HG03460 (cell line): Measurements from ENCODE around the gene GABRP.
"Not testable (repeated sequence)": the region's sequence is repeated elsewhere in the genome, so short reads cannot be mapped to it uniquely, and the experiment has no call there.

Experiments used
- ATAC-seq: cut with Tn5 transposase; IDR thresholded peaks from one replicate; pipeline ENCODE4 v1.9.1; 2021; ENCODE audit not compliant: unreplicated experiment

GABRP gene

GRCh38 chr5:170783498-170784247 is at the start of gene GABRP:
TSS of gene GABRP (plus strand) at chr5:170783725. CDS start at chr5:170788616, 4,891 bp downstream.
- no peak for ATAC-seq

- no peak for ATAC-seq
Observed at GRCh38 chr5:170736966-170737365, 46.6 kb upstream of the GABRP start.

GRCh38 chr5:170737591-170737990 is 45.9 kb upstream of the GABRP start:
- no peak for ATAC-seq

- no peak for ATAC-seq
Observed at GRCh38 chr5:170738840-170739239, 44.7 kb upstream of the GABRP start.

DNA sequence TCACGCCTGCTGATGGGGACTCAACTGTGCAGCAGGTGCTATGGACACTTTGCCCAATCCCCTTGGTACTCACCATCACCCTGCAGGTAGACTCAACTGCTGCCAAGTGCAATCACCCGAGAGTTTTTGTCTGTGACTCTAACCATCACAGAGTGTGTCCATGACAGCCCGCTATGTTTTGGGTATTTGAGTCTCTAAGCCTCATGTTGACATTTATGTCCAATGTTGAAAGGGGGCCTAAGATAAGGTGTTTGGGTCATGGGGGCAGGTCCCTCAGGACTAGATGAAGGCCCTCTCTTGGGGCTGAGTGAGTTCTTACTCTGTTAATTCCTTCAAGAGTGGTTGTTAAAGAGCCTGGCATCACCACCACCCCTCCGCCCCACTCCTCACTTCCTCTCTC is 44.1 kb upstream of the GABRP start:
- ATAC-seq, result no peak

DNA sequence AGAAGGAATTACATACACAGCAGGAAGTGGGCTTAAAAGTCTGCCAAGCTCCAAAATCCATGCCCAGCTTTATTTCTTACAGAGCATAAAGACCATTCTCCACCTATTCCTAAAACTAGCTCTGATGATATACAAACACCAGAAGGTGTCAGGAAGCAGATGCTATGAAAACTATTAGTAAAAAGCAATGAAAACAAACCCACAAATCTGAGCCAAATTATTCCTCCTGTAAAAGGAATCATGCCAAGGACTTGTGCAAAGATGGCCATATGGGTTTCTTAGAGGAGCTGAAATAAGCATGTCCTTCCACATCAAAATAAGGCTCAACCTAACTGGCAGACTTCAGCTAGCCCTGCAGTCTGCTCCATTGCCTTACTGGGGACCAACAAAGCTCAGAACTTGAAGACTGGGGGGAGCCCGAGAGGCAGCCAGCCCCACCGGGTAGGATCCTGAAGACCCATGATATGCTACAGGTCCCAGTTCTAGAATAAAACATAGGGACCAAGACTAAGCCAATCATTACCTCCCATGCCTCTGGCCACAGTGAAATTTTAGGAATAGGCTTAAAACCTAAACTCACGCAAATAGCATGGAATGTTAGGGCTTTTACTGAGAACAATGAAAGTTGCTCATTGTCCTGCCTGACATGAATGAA is 42.8 kb upstream of the GABRP start:
- ATAC-seq, result no peak

DNA sequence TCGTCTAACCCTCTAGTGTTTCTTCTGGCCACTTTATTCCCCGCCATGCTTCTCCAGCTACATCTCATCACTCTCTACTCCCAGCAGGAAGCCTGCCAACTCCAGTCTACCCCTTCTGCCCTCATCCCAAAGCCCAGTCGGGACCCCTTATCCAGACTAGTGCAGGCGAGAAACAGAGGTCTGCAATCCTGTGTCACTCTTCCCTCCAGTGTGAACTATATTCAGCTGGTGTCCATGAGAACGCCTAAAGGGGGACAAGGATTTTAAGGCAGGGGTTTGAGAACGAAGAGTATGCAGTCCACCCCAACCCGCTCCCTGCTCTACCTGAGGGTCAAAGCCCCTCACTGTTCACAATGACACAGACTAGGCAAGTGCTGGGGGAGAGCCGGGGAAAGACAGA is 41.7 kb upstream of the GABRP start:
- no peak for ATAC-seq

- no peak for ATAC-seq
Observed at GRCh38 chr5:170743876-170744212, 39.7 kb upstream of the GABRP start.

DNA sequence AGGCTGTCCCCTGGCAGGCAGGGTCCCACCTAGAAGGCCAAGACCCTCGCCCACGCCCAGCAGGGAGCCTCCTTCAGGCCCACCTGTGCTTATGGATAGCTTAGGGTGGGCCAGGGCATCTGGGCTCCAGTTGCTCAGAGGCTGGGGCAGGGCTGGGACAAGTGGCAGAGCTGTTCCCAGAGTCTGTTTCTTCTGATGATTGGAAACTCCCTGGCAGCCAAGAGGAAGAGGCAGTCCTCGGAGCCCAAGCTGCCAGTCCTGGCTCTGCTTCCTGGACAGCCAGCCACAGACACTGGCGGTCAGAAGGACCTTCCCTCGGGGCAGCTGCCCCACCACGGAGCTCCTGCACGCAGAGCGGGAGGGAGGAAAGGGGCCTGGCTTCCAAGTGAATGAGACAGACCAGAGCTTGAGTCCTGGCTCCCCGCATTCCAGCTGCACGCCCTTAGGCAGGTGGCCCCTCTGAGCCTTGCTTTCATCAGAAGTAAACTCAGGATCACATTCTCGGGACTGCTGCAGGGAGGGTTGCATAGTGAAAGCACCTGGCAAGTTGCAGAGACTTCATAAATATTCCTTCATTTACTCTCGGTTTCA is 37.9 kb upstream of the GABRP start:
- no peak for ATAC-seq

DNA sequence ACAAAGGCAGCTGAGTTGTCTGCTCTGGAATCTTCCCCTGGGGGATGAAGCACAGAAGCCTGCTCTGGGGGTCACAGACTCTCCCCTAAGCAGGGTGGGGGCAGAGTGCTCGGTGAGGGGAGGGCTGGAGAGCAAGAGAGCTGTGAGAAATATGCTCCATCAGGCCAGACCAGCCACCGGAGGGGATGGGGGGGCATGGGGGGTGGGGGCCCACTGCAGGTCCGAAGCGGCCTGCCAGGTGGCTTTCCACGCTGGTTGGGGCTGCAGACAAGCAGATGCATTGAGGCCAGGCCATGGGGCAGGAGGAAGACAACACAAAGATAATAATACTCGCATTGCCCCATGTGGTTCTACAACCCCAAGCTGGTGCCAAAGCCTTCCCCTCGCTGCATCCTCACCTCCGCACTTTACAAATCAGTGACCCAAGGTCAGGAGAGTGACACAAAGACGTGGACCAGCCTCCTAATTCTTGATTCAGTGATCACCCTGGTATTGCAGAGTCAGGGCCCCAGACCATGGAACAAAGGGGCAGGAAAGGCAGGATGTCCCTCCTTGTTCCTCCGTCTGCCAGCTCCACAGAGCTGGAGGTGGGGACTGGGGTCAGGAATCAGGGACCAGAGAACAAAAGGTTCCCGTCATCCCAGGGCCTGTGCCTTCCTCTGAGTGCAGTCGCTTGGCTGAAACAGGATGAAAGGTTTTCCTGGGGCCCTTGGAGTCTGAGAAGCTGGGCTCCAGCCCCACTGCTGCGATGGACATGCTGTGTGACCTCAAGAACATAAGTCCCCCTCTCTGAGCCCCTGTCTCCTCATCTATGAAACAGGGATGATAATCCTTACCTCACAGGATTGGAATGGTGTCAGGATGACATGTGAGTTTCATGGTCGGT is 37.2 kb upstream of the GABRP start:
- ATAC-seq, result no peak

DNA sequence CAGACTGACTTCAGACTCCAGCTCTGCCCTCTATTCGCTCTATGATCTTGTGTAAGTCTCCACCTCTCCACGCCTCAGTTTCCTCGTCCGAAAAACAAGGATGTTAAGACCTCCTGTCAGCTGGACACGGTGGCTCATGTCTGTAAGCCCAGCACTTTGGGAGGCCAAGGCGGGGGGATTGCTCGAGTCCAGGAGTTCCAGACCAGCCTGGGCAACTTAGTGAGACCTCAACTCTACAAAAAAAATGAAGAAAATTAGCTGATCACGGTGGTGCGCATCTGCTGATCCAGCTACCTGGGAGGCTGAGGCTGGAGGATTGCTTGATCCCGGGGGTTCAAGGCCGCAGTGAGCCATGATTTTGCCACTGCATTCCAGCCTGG is 36.6 kb upstream of the GABRP start:
- no peak for ATAC-seq

DNA sequence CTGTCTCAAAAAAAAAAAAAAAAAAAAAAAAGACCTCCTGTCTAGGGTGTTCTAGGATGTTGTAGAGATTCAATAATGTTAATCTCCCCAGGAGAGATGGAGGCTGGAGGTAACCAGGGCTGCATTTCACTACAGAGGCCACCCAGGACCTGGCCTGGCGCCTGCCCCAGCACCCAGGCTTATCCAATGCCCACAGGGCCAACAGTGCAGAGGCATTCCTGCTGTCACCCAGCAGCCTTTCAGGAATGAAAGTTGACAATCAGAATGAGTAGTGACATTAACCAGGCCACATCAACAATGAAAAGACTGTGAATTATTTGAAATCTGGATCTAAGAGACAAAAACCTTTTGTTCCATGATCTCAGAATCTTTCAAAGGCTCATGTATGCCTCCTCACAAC is 36.2 kb upstream of the GABRP start:
- no peak for ATAC-seq

GRCh38 chr5:170747851-170748250 is 35.7 kb upstream of the GABRP start:
- ATAC-seq, result no peak

GRCh38 chr5:170748951-170749471 is 34.5 kb upstream of the GABRP start:
- no peak for ATAC-seq

DNA sequence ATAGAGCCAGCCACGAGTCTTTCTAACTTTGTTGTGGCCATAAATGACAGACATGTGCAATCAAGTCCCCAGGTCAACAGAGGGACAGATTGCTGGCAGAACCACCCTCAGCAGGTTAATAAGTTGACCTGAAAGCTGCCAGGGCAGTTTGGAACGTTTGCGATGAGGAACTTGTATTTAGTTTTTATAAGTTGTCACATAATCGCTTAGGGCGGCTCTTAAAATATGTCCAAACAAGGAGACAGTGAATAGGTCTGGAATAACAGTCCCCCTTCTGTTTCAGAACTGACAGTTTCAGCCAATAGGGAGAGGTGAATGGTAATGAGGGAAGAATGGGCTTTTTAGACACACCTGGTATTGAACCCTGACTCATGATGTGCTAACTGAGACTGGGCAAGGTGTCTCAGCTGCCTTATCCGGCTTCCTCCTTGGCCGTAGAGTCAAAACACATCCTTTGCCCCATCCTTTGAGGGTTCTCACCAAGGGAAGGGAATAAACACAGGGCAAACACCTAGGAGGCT is 33.6 kb upstream of the GABRP start:
- ATAC-seq, result no peak

- no peak for ATAC-seq
Observed at GRCh38 chr5:170750791-170751190, 32.7 kb upstream of the GABRP start.

GRCh38 chr5:170751631-170752030 is 31.9 kb upstream of the GABRP start:
- ATAC-seq, result no peak

DNA sequence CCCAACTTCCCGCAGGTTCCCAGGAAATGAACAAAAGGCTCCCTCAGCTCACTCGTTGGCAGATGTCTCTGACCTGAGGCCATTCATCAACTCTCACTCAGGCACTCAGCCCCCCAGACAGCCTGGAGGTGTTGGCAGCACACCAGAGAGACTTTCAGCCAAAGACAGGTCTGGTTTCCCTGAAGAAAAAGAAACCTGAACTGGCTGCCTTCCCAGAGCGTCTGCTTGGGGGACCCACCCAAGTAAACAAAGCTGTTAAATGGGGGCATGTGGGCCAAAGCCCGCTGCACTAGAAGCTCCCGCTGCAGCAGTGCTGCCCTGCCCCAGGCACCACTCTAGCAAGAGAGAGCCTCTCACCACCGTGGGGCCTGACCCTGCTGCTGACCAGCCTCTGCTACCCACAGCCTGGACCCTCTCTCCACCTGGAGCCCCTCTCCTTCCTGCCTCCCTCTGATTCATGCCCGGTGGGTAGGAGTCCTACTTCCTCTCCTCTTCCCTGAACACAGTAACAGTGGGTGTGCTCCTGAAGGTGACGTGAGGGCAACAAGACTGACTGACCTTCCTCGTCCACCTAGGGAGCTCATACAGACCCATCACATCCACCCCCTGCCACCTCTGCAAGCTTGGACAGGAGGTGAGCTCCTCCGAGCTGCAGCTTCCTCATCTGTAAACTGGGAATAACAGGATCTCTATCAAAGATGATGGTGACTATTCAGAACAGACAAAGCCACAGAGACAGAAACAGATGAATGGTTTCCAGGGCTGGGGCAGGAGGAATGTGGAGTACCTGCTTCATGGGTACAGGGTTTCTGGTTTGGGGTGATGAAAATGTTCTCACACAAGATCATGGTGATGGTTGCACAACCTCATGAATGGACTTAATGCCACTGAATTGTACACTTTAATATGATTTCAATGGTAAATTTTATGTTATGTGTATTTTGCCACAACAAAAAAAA is 31.0 kb upstream of the GABRP start:
- no peak for ATAC-seq

GRCh38 chr5:170753311-170753710 is 30.2 kb upstream of the GABRP start:
- ATAC-seq, result no peak

- not testable (repeated sequence) for ATAC-seq
Observed at GRCh38 chr5:170754508-170754907, 29.0 kb upstream of the GABRP start.
